ENCODE measurements around the gene CFAP45.

CFAP45 gene

GRCh38 chr1:159845751-159846629, 54.0 kb downstream of the CFAP45 start:
- H3K4me1 ChIP-seq (ENCODE audit: insufficient read depth, insufficient read length), result no peaks in the 10 kb centered on the region
- TF ChIP-seq YY1 (IDR thresholded peaks at IDR 0.05; ENCODE audit: insufficient read depth, insufficient read length) (no peak), ZNF274 (IDR thresholded peaks at IDR 0.05; ENCODE audit: low read depth, low read length) (no peak), SUZ12 (IDR thresholded peaks at IDR 0.05; ENCODE audit: extremely low read depth, insufficient read depth, insufficient read length) (no peak)
- no peaks in the 10 kb centered on the region for H3K9me3 ChIP-seq (ENCODE audit: insufficient read depth, low read length)
- H3K27me3 ChIP-seq (ENCODE audit: insufficient read depth, insufficient read length), result peaks cover 3% of the 10 kb centered on the region
- H3K4me3 ChIP-seq (ENCODE audit: insufficient read length, low read depth), result no peak overlapping the region
- DNase-seq (ENCODE audit: low read depth, low spot score), result no peak
- H3K9ac ChIP-seq (ENCODE audit: insufficient read length, low read depth), result no peak overlapping the region
- no peaks in the 10 kb centered on the region for H3K36me3 ChIP-seq (ENCODE audit: insufficient read depth, insufficient read length, low read length)

DNA sequence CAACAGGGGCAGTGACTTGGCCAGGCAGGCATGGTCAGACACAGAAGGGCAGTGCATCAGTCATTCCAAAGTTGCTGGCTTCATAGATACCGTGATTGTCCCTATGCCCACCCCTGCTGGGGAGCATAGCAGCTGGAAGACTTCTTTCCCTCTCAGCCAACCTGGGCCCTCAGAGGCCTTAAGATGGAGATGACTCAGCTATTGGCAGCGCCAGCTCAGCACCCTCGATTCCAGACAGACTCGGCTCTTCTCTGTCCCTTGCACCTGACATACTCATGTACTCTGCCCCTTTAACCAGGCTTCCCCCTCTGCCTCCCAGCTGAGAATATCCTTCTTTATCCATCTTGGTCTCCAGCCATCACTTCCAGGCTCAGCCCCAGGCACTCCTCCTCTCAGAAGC, 56.5 kb downstream of the CFAP45 start:
- peaks cover 3% of the 10 kb centered on the region for H3K27me3 ChIP-seq (ENCODE audit: insufficient read depth, insufficient read length)
- H3K9me3 ChIP-seq (ENCODE audit: insufficient read depth, low read length), result no peaks in the 10 kb centered on the region
- no peak for DNase-seq (ENCODE audit: low read depth, low spot score)
- no peak overlapping the region for H3K4me3 ChIP-seq (ENCODE audit: insufficient read length, low read depth)
- no peak for TF ChIP-seq YY1 (IDR thresholded peaks at IDR 0.05; ENCODE audit: insufficient read depth, insufficient read length)
- TF ChIP-seq ZNF274 (IDR thresholded peaks at IDR 0.05; ENCODE audit: low read depth, low read length), result no peak
- no peak for TF ChIP-seq SUZ12 (IDR thresholded peaks at IDR 0.05; ENCODE audit: extremely low read depth, insufficient read depth, insufficient read length)
- H3K36me3 ChIP-seq (ENCODE audit: insufficient read depth, insufficient read length, low read length), result no peaks in the 10 kb centered on the region
- no peak overlapping the region for H3K9ac ChIP-seq (ENCODE audit: insufficient read length, low read depth)
- no peaks in the 10 kb centered on the region for H3K4me1 ChIP-seq (ENCODE audit: insufficient read depth, insufficient read length)

DNA sequence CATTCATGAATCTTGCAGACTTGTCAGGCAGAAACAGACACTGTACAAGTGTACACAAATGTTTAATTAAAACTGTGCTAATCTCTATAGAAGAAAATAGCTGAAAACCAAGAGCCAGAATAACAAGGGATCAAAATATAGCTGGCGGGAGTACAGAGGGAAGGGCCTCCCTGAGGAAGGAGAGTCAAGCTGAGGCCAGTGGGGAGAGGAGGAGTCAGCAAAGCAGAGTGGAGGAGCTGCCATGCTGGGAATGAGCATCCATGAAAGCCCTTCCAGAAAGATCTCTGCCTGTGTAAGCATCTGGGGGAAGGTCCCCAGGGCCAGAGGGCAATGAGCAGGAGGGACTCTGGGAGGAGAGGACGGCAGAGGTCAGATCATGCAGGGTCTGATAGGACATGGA, 58.2 kb downstream of the CFAP45 start:
- Histone ChIP-seq H3K4me1 (ENCODE audit: insufficient read depth, insufficient read length) (no peaks in the 10 kb centered on the region), H3K36me3 (ENCODE audit: insufficient read depth, insufficient read length, low read length) (no peaks in the 10 kb centered on the region), H3K27me3 (ENCODE audit: insufficient read depth, insufficient read length) (peaks cover 3% of the 10 kb centered on the region), H3K4me3 (ENCODE audit: insufficient read length, low read depth) (no peak overlapping the region), H3K9ac (ENCODE audit: insufficient read length, low read depth) (no peak overlapping the region), H3K9me3 (ENCODE audit: insufficient read depth, low read length) (no peaks in the 10 kb centered on the region)
- TF ChIP-seq SUZ12 (IDR thresholded peaks at IDR 0.05; ENCODE audit: extremely low read depth, insufficient read depth, insufficient read length) (no peak), YY1 (IDR thresholded peaks at IDR 0.05; ENCODE audit: insufficient read depth, insufficient read length) (no peak), ZNF274 (IDR thresholded peaks at IDR 0.05; ENCODE audit: low read depth, low read length) (no peak)
- no peak for DNase-seq (ENCODE audit: low read depth, low spot score)

DNA sequence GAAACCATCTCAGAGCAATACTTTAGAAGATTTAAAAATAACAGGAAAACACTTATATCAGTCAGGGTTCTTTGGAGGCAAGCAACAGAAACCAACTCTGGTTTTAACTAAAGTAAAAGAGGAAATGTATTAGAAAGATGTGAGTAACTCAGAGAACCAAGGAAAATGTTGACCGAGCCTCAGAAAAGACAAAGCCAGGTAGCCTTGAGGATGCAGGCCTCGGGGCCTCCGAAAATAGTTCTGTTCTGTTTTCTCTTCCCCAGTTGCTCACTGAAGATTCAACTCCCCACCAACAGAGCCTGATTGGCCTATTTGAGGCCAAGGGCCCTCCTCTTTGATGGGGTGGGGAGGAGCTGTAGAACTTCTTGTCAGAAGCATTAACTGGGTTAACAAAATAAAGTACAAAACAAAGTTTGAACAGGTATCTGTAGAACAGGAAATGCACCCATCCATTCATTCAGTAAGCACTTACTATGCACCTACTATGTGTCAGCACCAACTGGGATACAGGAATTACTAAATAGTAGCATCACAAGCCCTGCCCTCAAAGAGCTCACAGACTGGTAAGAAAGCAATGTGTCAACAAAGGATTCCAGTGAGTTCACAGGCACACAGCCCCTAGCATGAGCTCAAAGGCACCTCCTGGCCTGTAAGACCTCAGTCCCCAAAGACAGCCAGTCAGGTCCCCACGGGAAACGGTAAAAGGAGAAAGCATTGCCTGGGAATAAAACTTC, 60.7 kb downstream of the CFAP45 start:
- Histone ChIP-seq H3K9me3 (ENCODE audit: insufficient read depth, low read length) (no peaks in the 10 kb centered on the region), H3K4me1 (ENCODE audit: insufficient read depth, insufficient read length) (no peaks in the 10 kb centered on the region), H3K36me3 (ENCODE audit: insufficient read depth, insufficient read length, low read length) (no peaks in the 10 kb centered on the region), H3K4me3 (ENCODE audit: insufficient read length, low read depth) (no peak overlapping the region), H3K9ac (ENCODE audit: insufficient read length, low read depth) (no peak overlapping the region), H3K27me3 (ENCODE audit: insufficient read depth, insufficient read length) (peaks cover under 1% of the 10 kb centered on the region)
- DNase-seq (ENCODE audit: low read depth, low spot score), result no peak
- no peak for TF ChIP-seq ZNF274 (IDR thresholded peaks at IDR 0.05; ENCODE audit: low read depth, low read length)
- no peak for TF ChIP-seq YY1 (IDR thresholded peaks at IDR 0.05; ENCODE audit: insufficient read depth, insufficient read length)
- no peak for TF ChIP-seq SUZ12 (IDR thresholded peaks at IDR 0.05; ENCODE audit: extremely low read depth, insufficient read depth, insufficient read length)

DNA sequence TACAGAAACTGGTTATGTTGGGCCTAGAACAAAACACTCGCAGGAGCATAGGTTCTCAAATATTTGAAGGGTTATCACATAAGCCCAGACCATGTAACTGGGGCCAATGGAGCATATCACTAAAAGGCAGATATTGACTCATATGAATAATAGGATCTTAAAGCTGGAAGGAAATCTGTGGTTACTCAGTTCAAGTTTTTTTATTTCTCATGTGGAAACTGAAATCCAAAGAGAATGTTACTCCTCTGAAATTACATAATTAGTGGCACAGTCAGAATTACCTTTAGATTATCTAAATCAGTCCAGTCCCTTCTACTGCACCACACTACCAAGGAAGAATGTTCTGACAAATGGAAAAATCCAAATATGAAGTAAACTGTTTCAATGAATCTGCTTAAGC, 61.2 kb downstream of the CFAP45 start:
- no peaks in the 10 kb centered on the region for H3K4me1 ChIP-seq (ENCODE audit: insufficient read depth, insufficient read length)
- DNase-seq (ENCODE audit: low read depth, low spot score), result no peak
- no peak for TF ChIP-seq SUZ12 (IDR thresholded peaks at IDR 0.05; ENCODE audit: extremely low read depth, insufficient read depth, insufficient read length)
- TF ChIP-seq ZNF274 (IDR thresholded peaks at IDR 0.05; ENCODE audit: low read depth, low read length), result no peak
- no peak for TF ChIP-seq YY1 (IDR thresholded peaks at IDR 0.05; ENCODE audit: insufficient read depth, insufficient read length)
- H3K9me3 ChIP-seq (ENCODE audit: insufficient read depth, low read length), result no peaks in the 10 kb centered on the region
- H3K36me3 ChIP-seq (ENCODE audit: insufficient read depth, insufficient read length, low read length), result no peaks in the 10 kb centered on the region
- H3K4me3 ChIP-seq (ENCODE audit: insufficient read length, low read depth), result no peak overlapping the region
- no peak overlapping the region for H3K9ac ChIP-seq (ENCODE audit: insufficient read length, low read depth)
- H3K27me3 ChIP-seq (ENCODE audit: insufficient read depth, insufficient read length), result no peaks in the 10 kb centered on the region

DNA sequence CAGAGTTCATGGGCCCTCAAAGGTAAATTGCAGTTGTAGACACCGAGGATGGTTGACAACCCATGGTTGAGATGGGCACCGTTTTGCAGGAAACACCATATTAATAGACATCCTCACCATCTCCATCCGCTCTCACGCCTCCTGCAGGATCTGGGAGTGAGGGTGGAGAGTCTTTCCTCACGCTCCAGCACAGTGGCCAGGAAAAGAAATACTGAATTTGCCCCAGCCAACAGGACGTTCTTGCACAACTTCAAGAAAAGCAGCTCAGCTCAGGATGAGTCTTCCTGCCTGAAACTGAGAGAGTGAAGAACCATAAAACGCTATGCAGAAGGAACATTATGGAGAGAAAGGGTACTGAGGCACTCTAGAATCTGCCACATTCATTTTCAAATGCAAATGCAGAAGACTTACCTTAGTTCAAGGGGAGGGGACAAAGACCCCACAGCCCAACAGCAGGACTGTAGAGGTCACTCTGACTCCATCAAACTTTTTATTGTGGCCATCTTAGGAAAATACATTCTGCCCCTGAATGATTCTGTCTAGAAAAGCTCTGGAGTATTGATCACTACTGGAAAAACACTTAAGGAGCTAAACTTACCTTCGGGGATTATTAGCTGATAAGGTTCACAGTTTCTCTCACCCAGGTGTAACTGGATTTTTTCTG, 64.0 kb downstream of the CFAP45 start:
- Histone ChIP-seq H3K9me3 (ENCODE audit: insufficient read depth, low read length) (no peaks in the 10 kb centered on the region), H3K9ac (ENCODE audit: insufficient read length, low read depth) (no peak overlapping the region), H3K36me3 (ENCODE audit: insufficient read depth, insufficient read length, low read length) (no peaks in the 10 kb centered on the region), H3K27me3 (ENCODE audit: insufficient read depth, insufficient read length) (peaks cover 4% of the 10 kb centered on the region), H3K4me3 (ENCODE audit: insufficient read length, low read depth) (no peak overlapping the region), H3K4me1 (ENCODE audit: insufficient read depth, insufficient read length) (no peaks in the 10 kb centered on the region)
- TF ChIP-seq ZNF274 (IDR thresholded peaks at IDR 0.05; ENCODE audit: low read depth, low read length), result no peak
- TF ChIP-seq SUZ12 (IDR thresholded peaks at IDR 0.05; ENCODE audit: extremely low read depth, insufficient read depth, insufficient read length), result no peak
- no peak for TF ChIP-seq YY1 (IDR thresholded peaks at IDR 0.05; ENCODE audit: insufficient read depth, insufficient read length)
- no peak for DNase-seq (ENCODE audit: low read depth, low spot score)

DNA sequence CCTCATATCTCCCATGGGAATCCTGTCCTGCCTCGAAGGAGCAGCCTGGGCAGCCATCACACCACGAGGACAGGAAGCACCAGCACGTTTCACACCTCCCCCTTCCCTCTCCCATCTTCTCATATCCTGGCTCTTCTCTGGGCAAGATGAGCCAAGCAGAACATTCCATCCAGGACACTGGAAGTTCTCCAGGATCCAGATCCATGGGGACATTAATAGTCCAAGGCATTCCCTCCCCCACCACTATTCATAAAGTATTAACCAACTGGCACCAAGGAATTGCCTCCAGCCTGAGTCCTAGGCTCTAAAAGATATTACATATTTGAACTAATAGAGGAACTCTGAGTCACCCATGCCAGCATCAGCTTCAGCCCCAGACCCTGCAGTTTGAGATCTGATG, 64.6 kb downstream of the CFAP45 start:
- no peak for DNase-seq (ENCODE audit: low read depth, low spot score)
- H3K4me3 ChIP-seq (ENCODE audit: insufficient read length, low read depth), result no peak overlapping the region
- H3K27me3 ChIP-seq (ENCODE audit: insufficient read depth, insufficient read length), result peaks cover 4% of the 10 kb centered on the region
- no peaks in the 10 kb centered on the region for H3K4me1 ChIP-seq (ENCODE audit: insufficient read depth, insufficient read length)
- H3K9me3 ChIP-seq (ENCODE audit: insufficient read depth, low read length), result no peaks in the 10 kb centered on the region
- no peak for TF ChIP-seq ZNF274 (IDR thresholded peaks at IDR 0.05; ENCODE audit: low read depth, low read length)
- TF ChIP-seq YY1 (IDR thresholded peaks at IDR 0.05; ENCODE audit: insufficient read depth, insufficient read length), result no peak
- TF ChIP-seq SUZ12 (IDR thresholded peaks at IDR 0.05; ENCODE audit: extremely low read depth, insufficient read depth, insufficient read length), result no peak
- no peaks in the 10 kb centered on the region for H3K36me3 ChIP-seq (ENCODE audit: insufficient read depth, insufficient read length, low read length)
- H3K9ac ChIP-seq (ENCODE audit: insufficient read length, low read depth), result no peak overlapping the region
